NCI-H128 (cell line): ENCODE measurements around the gene KIF5A.
A peak's percentile ranks its signal among the peaks of the same experiment; 100 is the strongest.

Source experiments
- DNase-seq: peaks from one replicate; lab custom pipeline; 2025; ENCODE audit not compliant: unreplicated experiment; lab: John Stamatoyannopoulos, UW

The KIF5A gene

GRCh38 chr12:57519796-57520052 is 30.1 kb upstream of the KIF5A start:
- DNase-seq: no peak

- DNase-seq: peak; percentile 98
Measured at GRCh38 chr12:57520053-57520818, 29.6 kb upstream of the KIF5A start, which contains the start of gene DDIT3. Gene DDIT3 (minus strand): TSS chr12:57520514. CDS start chr12:57517406, 3,108 bp downstream.

- no peak for DNase-seq
Measured at GRCh38 chr12:57521525-57522010, 28.3 kb upstream of the KIF5A start.

- DNase-seq: peak; percentile 71
Measured at GRCh38 chr12:57522011-57522886, 27.6 kb upstream of the KIF5A start, which contains the start of gene MBD6. Gene MBD6 (plus strand): TSS chr12:57522824. CDS start chr12:57524304, 1,480 bp downstream.

- DNase-seq: no peak
Measured at GRCh38 chr12:57522887-57523705, 26.7 kb upstream of the KIF5A start.

GRCh38 chr12:57523706-57524614 is 25.9 kb upstream of the KIF5A start:
- DNase-seq: no peak

GRCh38 chr12:57524814-57525614 is 24.8 kb upstream of the KIF5A start:
- DNase-seq: no peak

- no peak for DNase-seq
Measured at GRCh38 chr12:57525615-57526383, 24.0 kb upstream of the KIF5A start.

- DNase-seq: no peak
Measured at GRCh38 chr12:57526477-57527126, 23.2 kb upstream of the KIF5A start.

- DNase-seq: no peak
Measured at GRCh38 chr12:57527184-57527583, 22.7 kb upstream of the KIF5A start.

GRCh38 chr12:57528176-57528575 is 21.7 kb upstream of the KIF5A start:
- no peak for DNase-seq

GRCh38 chr12:57528831-57529555 is 20.9 kb upstream of the KIF5A start:
- DNase-seq: no peak

- DNase-seq: no peak
Measured at GRCh38 chr12:57529831-57530230, 20.0 kb upstream of the KIF5A start.

GRCh38 chr12:57530396-57531142 is 19.3 kb upstream of the KIF5A start:
- no peak for DNase-seq

GRCh38 chr12:57531836-57532235 is 18.0 kb upstream of the KIF5A start:
- no peak for DNase-seq

- DNase-seq: no peak
Measured at GRCh38 chr12:57533108-57533507, 16.7 kb upstream of the KIF5A start.

GRCh38 chr12:57534250-57534649 is 15.6 kb upstream of the KIF5A start:
- no peak for DNase-seq
